Keratinocyte (primary cell): ENCODE measurements around the gene TNS3. TPM values are rescaled to one million over a fixed set of nuclear protein-coding genes. Genes with fewer than 3 reads are reported as not detected.

Experiments used
- DNase-seq: peaks from one replicate; pipeline ENCODE4 v3.0.0-alpha.2; 2011; ENCODE audit warnings: low read depth, missing footprints, low spot score
- FAIRE-seq: peaks from 2 replicates; lab custom pipeline; 2011; peaks lifted over from hg19 to GRCh38; lab: Jason Lieb, UNC
- H2AFZ ChIP-seq: 2 replicates; pipeline ENCODE4 v1.6.0; 2012; ENCODE audit warnings: low read length, control low read depth, inconsistent platforms; ENCODE audit not compliant: control insufficient read depth
- H3K27ac ChIP-seq: 2 replicates; pipeline ENCODE4 v1.5.1; 2011; ENCODE audit warnings: low read length; ENCODE audit not compliant: control insufficient read depth, insufficient read depth
- H3K27me3 ChIP-seq: 3 replicates; pipeline ENCODE4 v1.6.0; 2011; ENCODE audit warnings: low read length; ENCODE audit not compliant: control insufficient read depth, insufficient read depth; ENCODE audit errors: extremely low read depth
- H3K36me3 ChIP-seq, 2 experiments: 2 replicates in 1 of 2; 3 replicates in 1 of 2; pipeline ENCODE4 v1.5.1; 2011; ENCODE audit warnings: low read length in 2 of 2, mild to moderate bottlenecking in 1 of 2; ENCODE audit not compliant: control insufficient read depth in 2 of 2, insufficient read depth in 2 of 2; ENCODE audit errors: extremely low read depth in 1 of 2
- H3K4me1 ChIP-seq: 3 replicates; pipeline ENCODE4 v1.5.1; 2011; ENCODE audit warnings: low read length; ENCODE audit not compliant: control insufficient read depth, insufficient read depth; ENCODE audit errors: extremely low read depth
- H3K4me2 ChIP-seq: 3 replicates; pipeline ENCODE4 v1.6.0; 2011; ENCODE audit warnings: low read depth, low read length; ENCODE audit not compliant: control insufficient read depth, insufficient read depth; ENCODE audit errors: extremely low read depth
- H3K4me3 ChIP-seq, 3 experiments: fragments of 200-600 bp in 1 of 3; sonication (generic) in 1 of 3; 2 replicates in 2 of 3; 3 replicates in 1 of 3; pipeline ENCODE4 v1.5.1; 2011 to 2016; ENCODE audit warnings: low read length in 3 of 3, mild to moderate bottlenecking in 3 of 3, control low read depth in 2 of 3, inconsistent platforms in 1 of 3, low read depth in 1 of 3, mixed read lengths in 1 of 3, mixed run types in 1 of 3, moderate library complexity in 1 of 3; ENCODE audit not compliant: control insufficient read depth in 2 of 3, insufficient read depth in 2 of 3; ENCODE audit errors: extremely low read depth in 1 of 3
- H3K79me2 ChIP-seq: 2 replicates; pipeline ENCODE4 v1.6.0; 2012; ENCODE audit warnings: low read length; ENCODE audit not compliant: control insufficient read depth, insufficient read depth
- H3K9ac ChIP-seq: 3 replicates; pipeline ENCODE4 v1.6.0; 2011; ENCODE audit warnings: low read length; ENCODE audit not compliant: control insufficient read depth, insufficient read depth; ENCODE audit errors: extremely low read depth
- H3K9me1 ChIP-seq: 3 replicates; pipeline ENCODE4 v1.6.0; 2011; ENCODE audit warnings: low read length; ENCODE audit not compliant: control insufficient read depth, insufficient read depth; ENCODE audit errors: extremely low read depth
- H3K9me3 ChIP-seq: 2 replicates; pipeline ENCODE4 v1.5.1; 2012; ENCODE audit warnings: low read depth, low read length; ENCODE audit not compliant: control insufficient read depth
- H4K20me1 ChIP-seq: 3 replicates; pipeline ENCODE4 v1.6.0; 2011; ENCODE audit warnings: low read length; ENCODE audit not compliant: control insufficient read depth, insufficient read depth; ENCODE audit errors: extremely low read depth
- CTCF ChIP-seq, 3 experiments: IDR thresholded peaks in 1 of 3; conservative IDR thresholded peaks in 1 of 3; optimal IDR thresholded peaks in 1 of 3; 2 replicates in 2 of 3; 3 replicates in 1 of 3; pipeline versions ENCODE3 to v1.5.1; 2011; ENCODE audit warnings: low read length in 3 of 3, mild to moderate bottlenecking in 3 of 3, moderate library complexity in 2 of 3, control low read depth in 1 of 3, inconsistent platforms in 1 of 3; ENCODE audit not compliant: insufficient read depth in 2 of 3; ENCODE audit errors: extremely low read depth in 1 of 3
- EZH2 ChIP-seq: IDR thresholded peaks from one replicate; pipeline ENCODE4 v1.6.1; 2012; ENCODE audit warnings: inconsistent platforms, mild to moderate bottlenecking, low read length, moderate library complexity
- dilution Hi-C: fragments of 300-500 bp; cut with MboI; formaldehyde crosslinking; loops from one replicate; pipeline ENCODE4 v1.7.0; 2020; ENCODE audit warnings: low sequenced_read_pairs; ENCODE audit not compliant: extremely low pct_ligation_motif_present
- polyA plus RNA-seq, 5 experiments: library from polyadenylated mRNA; depleted of rRNA in 3 of 5; stranded (reverse) in 3 of 5; stranded (forward) in 1 of 5; unstranded in 1 of 5; fragments of >200 nt; gene quantifications; 1 replicate in 1 of 5; 2 replicates in 3 of 5; 3 replicates in 1 of 5; pipeline versions ENCODE4 v1.2.1 to v1.2.3, GENCODE V29; 2011 to 2012; ENCODE audit warnings: missing spikeins in 2 of 5, low read depth in 1 of 5, low replicate concordance in 1 of 5

TNS3 gene
- polyA plus RNA-seq, 1 donor (not counting 4 experiments of a cell fraction or from before 2014, with no cell fraction given), result 3.9 TPM

GRCh38 chr7:47455872-47456185 lies 126.1 kb downstream of the TNS3 start:
- Histone ChIP-seq H3K4me3 (no peak overlapping the region), H3K36me3 (no peaks in the 10 kb centered on the region), H3K9me1 (no peaks in the 10 kb centered on the region), H3K9ac (no peak overlapping the region), H4K20me1 (no peaks in the 10 kb centered on the region), H3K9me3 (no peaks in the 10 kb centered on the region), H3K4me2 (no peak overlapping the region), H3K4me1 (peaks cover 11% of the 10 kb centered on the region), H3K27me3 (peaks cover 4% of the 10 kb centered on the region), H3K79me2 (no peaks in the 10 kb centered on the region), H2AFZ (no peak overlapping the region), H3K27ac (no peak overlapping the region)
- TF ChIP-seq EZH2, result no peak
- no peak for TF ChIP-seq CTCF (optimal IDR thresholded peaks at IDR 0.05 in 1 of 3, IDR thresholded peaks at IDR 0.05 in 1 of 3, conservative IDR thresholded peaks at IDR 0.05 in 1 of 3; ENCODE audit: extremely low read depth in 1 of 3, insufficient read depth in 2 of 3, low read length in 3 of 3)
- FAIRE-seq (no peak), DNase-seq (no peak)
- dilution Hi-C loops, result no loop called here

- Histone ChIP-seq H3K79me2 (no peaks in the 10 kb centered on the region), H3K9me1 (no peaks in the 10 kb centered on the region), H3K36me3 (no peaks in the 10 kb centered on the region), H3K27me3 (peaks cover 1% of the 10 kb centered on the region), H2AFZ (no peak overlapping the region), H3K4me2 (no peak overlapping the region), H3K4me3 (no peak overlapping the region), H4K20me1 (no peaks in the 10 kb centered on the region), H3K9ac (no peak overlapping the region), H3K27ac (no peak overlapping the region), H3K4me1 (peaks cover 11% of the 10 kb centered on the region), H3K9me3 (no peaks in the 10 kb centered on the region)
- no peak for FAIRE-seq
- dilution Hi-C loops, result no loop called here
- TF ChIP-seq CTCF (optimal IDR thresholded peaks at IDR 0.05 in 1 of 3, IDR thresholded peaks at IDR 0.05 in 1 of 3, conservative IDR thresholded peaks at IDR 0.05 in 1 of 3; ENCODE audit: extremely low read depth in 1 of 3, insufficient read depth in 2 of 3, low read length in 3 of 3), result no peak
- no peak for TF ChIP-seq EZH2
- no peak for DNase-seq
Observed at GRCh38 chr7:47454974-47455871, 126.7 kb downstream of the TNS3 start.
